AG08396 (cell line): Measurements from ENCODE around the gene SUCNR1.
"Not testable (repeated sequence)": the region's sequence is repeated elsewhere in the genome, so short reads cannot be mapped to it uniquely, and the experiment has no call there.

ENCODE experiments used
- DNase-seq: peaks from one replicate; pipeline ENCODE4 v3.0.0; 2012; ENCODE audit warnings: low spot score, mixed read lengths

SUCNR1 gene

GRCh38 chr3:151873398-151873797, at the start of gene SUCNR1:
SUCNR1 (plus strand) TSS chr3:151873643; CDS start chr3:151879893, 6,250 bp downstream.
- DNase-seq = no peak

- no peak for DNase-seq
Measured at GRCh38 chr3:151827816-151828215, 45.6 kb upstream of the SUCNR1 start.

- DNase-seq = peak; percentile 26
Measured at GRCh38 chr3:151835751-151836525, 37.5 kb upstream of the SUCNR1 start.

GRCh38 chr3:151837057-151837456, 36.4 kb upstream of the SUCNR1 start:
- peak; percentile 51 for DNase-seq

GRCh38 chr3:151838574-151839312, 34.7 kb upstream of the SUCNR1 start:
- peak; percentile 44 for DNase-seq

- no peak for DNase-seq
Measured at GRCh38 chr3:151839313-151839631, 34.2 kb upstream of the SUCNR1 start.

- no peak for DNase-seq
Measured at GRCh38 chr3:151841801-151842200, 31.6 kb upstream of the SUCNR1 start.

- DNase-seq = no peak
Measured at GRCh38 chr3:151843275-151843674, 30.2 kb upstream of the SUCNR1 start.

- DNase-seq = no peak
Measured at GRCh38 chr3:151845306-151845905, 28.0 kb upstream of the SUCNR1 start.

GRCh38 chr3:151850065-151850464, 23.4 kb upstream of the SUCNR1 start:
- not testable (repeated sequence) for DNase-seq

GRCh38 chr3:151852074-151852811, 21.2 kb upstream of the SUCNR1 start:
- DNase-seq = no peak

- no peak for DNase-seq
Measured at GRCh38 chr3:151856118-151856517, 17.3 kb upstream of the SUCNR1 start.

GRCh38 chr3:151856641-151857040, 16.8 kb upstream of the SUCNR1 start:
- no peak for DNase-seq

GRCh38 chr3:151859233-151859673, 14.2 kb upstream of the SUCNR1 start:
- no peak for DNase-seq

GRCh38 chr3:151859905-151860304, 13.5 kb upstream of the SUCNR1 start:
- DNase-seq = no peak

- DNase-seq = no peak
Measured at GRCh38 chr3:151863611-151864010, 9.8 kb upstream of the SUCNR1 start.

GRCh38 chr3:151864423-151865101, 8.9 kb upstream of the SUCNR1 start:
- DNase-seq = peak; percentile 26

GRCh38 chr3:151866711-151867410, 6.6 kb upstream of the SUCNR1 start:
- DNase-seq = no peak

- DNase-seq = no peak
Measured at GRCh38 chr3:151867666-151868065, 5.8 kb upstream of the SUCNR1 start.

- no peak for DNase-seq
Measured at GRCh38 chr3:151869181-151869580, 4.3 kb upstream of the SUCNR1 start.
